Measurements from ENCODE around the gene AGFG2.

DNA sequence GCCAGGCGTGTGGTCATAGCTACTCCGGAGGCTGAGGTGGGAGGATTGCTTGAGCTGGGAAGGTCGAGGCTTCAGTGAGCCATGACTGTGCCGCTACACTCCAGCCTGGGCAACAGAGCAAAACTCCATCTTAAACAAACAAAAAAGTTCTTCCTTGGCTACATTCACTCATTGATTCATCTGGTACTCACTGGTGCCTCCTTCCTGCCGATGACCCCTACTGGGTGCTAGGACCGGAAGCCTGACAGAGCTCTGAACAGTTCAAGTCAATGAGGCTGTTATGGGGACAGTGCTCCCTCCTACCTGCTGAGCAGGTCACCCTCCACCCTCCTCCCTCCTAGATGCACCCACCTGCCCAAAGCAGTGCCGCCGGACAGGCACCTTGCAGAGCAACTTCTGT lies 68.1 kb downstream of the AGFG2 start:
- TF ChIP-seq POLR2A (IDR thresholded peaks at IDR 0.05) = no peak
- TF ChIP-seq, protein P1, sequence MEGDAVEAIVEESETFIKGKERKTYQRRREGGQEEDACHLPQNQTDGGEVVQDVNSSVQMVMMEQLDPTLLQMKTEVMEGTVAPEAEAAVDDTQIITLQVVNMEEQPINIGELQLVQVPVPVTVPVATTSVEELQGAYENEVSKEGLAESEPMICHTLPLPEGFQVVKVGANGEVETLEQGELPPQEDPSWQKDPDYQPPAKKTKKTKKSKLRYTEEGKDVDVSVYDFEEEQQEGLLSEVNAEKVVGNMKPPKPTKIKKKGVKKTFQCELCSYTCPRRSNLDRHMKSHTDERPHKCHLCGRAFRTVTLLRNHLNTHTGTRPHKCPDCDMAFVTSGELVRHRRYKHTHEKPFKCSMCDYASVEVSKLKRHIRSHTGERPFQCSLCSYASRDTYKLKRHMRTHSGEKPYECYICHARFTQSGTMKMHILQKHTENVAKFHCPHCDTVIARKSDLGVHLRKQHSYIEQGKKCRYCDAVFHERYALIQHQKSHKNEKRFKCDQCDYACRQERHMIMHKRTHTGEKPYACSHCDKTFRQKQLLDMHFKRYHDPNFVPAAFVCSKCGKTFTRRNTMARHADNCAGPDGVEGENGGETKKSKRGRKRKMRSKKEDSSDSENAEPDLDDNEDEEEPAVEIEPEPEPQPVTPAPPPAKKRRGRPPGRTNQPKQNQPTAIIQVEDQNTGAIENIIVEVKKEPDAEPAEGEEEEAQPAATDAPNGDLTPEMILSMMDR (IDR thresholded peaks at IDR 0.05) = no peak

All from adrenal gland (tissue), 5 donors.